GM10847 (cell line): ENCODE data around the gene SLC6A12.

Experiments
- POLR2A ChIP-seq: IDR thresholded peaks from 2 replicates; pipeline ENCODE4 v1.6.1; 2011; ENCODE audit not compliant: insufficient read length; ENCODE audit errors: extremely low read depth

Gene SLC6A12

DNA sequence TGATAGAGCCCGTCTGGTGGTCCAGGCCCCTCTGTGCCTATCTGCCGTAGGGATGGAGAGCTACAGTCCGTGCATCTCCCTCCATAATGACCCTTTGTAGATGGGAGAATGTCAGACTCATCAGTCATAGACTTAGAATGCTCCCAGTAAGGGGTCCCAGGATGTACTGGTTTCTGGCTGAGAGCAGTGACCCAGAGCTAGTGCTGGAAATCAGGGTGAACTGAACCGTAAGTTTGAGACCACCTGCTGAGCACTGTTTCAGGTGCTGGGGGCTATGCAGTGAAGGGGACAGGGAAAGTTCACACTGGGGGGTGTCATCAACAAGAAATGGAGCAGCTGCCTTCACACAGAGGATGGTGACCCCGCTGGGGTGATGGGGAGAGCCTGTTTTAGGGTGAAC lies 34.1 kb downstream of the SLC6A12 start:
- TF ChIP-seq POLR2A = no peak

DNA sequence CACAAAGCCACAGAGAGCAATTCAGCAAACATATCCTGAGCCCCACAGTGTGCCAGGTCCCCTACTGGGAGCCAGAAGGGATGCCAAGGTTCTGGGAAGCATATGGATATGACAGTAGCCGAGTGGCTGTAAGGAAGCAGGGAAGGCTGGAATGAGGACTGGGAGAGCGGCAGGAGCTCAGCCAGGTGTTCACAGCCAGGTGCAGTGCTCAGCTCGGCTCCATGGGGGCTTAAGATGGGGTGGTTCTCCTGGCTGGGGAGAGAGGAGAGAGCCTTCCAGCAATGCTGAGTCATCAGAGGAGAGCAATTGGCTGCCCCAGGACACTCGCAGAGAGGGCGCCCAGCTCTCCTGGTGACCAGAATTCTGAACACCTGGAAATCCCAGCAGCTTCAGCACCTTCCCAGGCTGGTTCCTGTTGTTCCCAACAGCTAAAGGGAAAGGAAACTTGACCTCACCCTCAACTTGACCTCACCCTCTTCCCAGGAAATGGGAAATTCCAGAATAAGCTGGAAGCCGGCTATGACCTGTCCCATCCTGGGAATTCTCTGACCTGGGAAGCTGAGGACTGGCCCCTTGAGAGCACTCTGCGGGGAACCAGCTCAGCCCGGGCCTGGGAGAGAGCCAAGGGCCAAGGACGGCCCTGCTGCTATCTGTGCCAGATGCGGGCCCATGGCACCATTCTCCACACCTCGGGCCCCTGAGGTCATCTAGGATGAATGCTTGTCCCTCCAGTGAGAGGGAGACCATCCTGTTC lies 34.6 kb downstream of the SLC6A12 start:
- no peak for TF ChIP-seq POLR2A

DNA sequence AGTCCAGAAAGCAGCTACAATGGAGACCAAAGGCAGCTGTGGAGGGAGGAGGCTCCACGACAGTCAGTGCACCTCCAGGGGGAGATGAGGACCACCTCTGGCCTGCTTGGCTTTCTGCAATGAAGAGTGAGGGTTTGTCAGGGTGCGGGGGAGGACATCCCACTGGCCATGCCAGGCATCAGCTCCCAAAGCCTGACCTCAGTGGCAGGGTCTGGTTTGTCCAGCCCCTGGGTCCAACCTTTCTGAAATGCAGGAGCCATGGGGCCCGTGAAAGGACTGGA lies 35.2 kb downstream of the SLC6A12 start:
- no peak for TF ChIP-seq POLR2A

DNA sequence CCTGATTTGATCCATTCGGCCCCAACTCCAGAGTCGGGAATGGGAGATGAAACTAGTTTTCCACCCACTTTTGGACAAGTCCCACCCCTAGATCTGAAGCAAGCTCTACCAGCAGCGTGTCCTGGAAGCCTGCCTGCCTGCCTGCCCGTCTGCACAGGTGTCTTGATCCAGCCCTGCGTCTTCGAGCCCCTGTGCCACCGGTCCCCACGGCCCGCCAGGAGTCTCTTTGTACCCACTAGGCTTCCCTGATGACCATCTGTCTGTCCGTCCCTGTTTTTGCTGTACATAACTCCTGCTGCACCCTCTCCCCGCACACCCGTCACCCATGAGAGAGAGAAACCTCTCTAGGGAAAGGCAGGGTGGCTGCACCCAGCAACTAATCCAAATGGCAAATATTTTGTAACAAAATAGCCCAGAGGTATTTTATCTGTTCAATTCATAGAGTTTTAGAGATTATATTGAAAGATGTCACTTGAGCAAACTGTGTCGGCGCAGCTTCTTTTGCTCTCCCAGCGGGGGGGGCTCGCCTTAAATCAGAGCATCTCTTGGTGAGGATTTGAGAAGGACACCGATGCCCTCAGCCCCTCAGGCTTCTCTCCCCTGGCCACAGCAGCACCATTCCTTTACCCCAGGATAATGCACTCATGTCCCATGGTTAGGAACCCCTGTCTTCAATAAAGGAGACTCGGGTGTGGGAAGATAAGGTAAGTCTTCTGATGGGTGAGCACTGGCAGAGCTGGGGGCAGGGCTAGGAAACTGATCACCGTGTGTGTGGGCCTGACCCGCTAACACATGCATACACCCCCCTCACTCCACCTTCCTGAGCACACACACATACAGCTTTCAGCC lies 35.8 kb downstream of the SLC6A12 start:
- no peak for TF ChIP-seq POLR2A

DNA sequence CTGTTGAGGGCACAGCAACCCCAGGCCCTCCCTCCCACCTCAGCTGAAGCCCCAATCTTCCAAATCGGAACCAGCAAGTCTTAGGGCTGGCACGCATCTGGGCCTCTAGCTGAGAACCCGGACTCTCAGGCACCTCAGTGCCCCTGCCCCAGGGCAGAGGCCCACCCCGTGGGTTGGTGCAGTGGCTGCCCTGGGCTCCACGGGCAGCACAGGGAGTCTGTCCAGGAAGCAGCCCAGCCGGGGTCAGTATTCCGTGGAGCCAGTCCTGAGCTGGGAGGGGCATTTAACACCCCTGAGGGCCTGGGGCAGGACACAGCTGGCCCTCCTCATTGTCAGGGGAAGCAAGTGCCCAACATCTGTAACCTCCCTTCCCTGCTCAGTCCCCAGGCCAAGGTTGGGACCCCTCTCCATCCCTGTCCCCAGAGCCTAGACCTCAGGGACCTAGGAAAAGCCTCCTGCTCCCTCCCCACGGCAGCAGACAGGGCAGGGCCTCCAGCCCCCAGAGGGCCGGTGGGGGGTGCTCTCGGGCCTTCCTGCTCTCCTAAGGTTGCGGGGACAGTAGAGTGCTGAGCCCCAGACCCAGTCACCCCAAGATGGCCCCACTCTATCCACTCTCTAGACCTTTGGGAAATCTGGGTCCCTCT lies 36.5 kb downstream of the SLC6A12 start:
- TF ChIP-seq POLR2A = no peak

DNA sequence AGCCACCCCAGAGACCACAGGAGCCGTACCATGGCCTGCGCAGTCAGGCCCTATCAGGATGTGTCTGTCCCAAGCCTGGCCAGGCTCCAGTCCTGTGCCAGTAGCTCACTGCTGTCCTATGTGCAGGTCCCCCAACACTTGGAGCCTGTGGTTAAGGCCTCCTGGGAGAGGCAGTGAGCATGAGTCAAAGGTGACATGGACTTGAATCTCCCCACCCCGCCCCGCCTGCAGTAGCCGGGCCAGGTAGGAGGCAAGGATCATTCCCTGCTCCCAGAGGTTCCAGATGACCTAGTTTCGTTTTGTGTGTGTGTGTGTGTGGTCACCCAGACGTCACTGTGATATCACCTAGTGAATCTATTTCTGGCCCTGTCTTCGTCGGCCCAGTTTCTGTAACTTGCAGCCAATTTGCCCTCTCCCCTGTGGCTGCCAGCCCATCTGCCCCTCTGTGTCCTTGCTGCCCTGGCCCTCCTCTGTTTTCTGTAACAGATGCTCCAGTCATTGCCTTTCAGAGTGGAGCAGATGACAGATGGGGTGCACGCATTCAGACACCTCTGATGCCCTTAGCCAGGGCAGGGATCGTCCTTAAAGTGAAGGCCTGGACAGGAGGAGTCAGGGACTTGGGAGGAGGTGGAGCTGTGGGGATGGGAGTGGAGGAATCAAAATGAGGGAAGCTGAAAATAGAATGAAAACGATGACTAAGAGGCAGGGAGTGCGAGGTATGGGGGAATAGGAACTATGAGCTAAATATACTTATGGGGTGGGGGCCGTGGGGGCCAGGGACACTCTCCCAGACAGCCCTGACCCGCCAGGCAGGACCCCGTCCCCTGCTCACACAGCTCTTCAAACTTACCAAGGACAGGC lies 37.4 kb downstream of the SLC6A12 start:
- TF ChIP-seq POLR2A = no peak

DNA sequence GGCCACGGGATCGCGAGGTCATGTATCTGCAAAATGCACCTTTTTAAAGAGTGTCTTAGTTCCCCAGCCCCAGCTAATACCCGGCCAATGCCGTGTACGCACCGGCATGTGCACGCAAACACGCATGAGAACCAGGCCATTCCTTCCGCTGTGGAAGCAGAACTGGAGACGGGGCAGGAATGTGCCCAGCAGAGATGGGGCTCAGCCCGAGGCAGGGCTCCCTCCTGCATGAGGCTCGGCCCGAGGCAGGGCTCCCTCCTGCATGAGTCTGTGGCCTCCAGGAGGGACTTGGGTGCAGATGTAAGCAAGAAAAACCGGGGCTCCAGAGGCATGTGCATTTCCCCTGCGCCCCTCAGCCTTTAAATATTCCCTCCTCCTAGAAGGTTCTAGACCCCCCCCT lies 38.2 kb downstream of the SLC6A12 start:
- TF ChIP-seq POLR2A = no peak

DNA sequence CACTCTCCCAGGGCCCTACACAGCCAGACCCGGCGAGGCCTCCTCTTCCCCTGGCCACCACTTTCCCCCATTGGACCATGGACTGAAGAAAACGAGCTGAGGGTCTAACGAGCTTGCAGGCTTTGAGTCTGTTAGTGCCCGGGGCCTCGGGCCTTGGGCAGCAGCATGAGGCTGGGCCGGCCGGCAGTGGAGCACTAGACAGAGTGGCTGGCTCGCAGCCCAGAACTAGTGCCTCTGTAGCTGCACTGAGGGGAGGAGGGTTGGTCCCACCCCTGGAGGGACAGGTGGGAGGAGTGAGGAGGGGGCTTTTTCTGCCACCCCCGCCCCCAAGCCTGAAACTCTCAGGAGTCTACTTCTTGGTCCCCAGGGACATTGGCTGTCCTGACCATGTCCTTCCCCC lies 38.7 kb downstream of the SLC6A12 start:
- TF ChIP-seq POLR2A = no peak

DNA sequence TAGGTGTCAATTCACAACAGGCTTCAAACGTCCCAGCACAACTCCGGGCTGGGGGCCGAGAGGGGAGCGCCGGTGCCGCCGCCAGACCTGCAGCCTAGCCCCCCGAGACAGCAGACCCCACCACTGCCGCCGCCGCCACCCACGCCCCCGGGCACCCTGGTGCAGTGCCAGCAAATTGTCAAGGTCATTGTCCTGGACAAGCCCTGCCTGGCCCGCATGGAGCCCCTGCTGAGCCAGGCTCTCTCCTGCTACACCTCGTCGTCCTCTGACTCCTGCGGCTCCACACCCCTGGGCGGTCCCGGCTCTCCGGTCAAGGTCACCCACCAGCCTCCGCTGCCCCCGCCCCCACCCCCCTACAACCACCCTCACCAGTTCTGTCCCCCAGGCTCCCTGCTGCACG lies 39.4 kb downstream of the SLC6A12 start:
- TF ChIP-seq POLR2A = no peak

DNA sequence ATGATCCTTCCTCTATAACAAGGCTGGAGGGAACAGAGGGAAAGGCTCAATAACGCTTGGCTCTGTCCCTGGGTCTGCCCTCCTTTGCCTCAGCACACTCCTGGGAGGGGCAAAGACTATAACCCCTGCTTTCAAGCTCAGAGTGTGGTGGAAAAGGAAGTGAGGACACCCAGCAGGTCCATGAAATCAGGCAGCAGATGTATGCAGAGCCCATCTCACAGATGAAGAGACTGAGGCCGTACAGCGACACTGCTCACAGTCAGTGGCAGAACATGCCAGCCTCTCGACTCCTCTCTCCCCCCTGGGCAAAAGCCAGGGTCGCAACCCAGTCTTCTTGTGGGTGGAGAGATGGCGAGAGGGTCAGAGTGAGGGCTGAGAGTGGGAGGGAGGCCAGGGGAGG lies 39.8 kb downstream of the SLC6A12 start:
- no peak for TF ChIP-seq POLR2A

DNA sequence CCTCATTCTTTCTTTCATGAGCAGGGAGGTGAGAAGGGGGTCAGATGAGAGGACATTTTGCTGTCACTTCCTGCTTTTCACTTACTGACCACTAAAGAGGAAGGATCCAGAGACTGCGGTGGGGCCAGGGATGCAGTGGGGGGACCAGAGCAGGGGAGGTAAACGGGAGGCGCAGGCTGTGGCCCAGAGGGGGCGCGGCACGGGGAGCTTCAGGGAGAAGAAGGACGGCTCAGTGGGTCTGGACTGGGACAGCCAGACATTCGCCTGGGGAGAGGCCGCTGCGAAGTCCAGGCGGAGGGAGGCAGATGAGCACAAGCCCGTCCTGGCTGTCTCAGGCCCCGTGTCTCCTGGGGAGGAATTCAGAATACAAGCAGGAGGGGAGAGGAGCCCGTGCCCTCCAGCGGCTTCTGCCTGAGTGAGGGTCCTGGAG lies 41.2 kb downstream of the SLC6A12 start:
- no peak for TF ChIP-seq POLR2A

DNA sequence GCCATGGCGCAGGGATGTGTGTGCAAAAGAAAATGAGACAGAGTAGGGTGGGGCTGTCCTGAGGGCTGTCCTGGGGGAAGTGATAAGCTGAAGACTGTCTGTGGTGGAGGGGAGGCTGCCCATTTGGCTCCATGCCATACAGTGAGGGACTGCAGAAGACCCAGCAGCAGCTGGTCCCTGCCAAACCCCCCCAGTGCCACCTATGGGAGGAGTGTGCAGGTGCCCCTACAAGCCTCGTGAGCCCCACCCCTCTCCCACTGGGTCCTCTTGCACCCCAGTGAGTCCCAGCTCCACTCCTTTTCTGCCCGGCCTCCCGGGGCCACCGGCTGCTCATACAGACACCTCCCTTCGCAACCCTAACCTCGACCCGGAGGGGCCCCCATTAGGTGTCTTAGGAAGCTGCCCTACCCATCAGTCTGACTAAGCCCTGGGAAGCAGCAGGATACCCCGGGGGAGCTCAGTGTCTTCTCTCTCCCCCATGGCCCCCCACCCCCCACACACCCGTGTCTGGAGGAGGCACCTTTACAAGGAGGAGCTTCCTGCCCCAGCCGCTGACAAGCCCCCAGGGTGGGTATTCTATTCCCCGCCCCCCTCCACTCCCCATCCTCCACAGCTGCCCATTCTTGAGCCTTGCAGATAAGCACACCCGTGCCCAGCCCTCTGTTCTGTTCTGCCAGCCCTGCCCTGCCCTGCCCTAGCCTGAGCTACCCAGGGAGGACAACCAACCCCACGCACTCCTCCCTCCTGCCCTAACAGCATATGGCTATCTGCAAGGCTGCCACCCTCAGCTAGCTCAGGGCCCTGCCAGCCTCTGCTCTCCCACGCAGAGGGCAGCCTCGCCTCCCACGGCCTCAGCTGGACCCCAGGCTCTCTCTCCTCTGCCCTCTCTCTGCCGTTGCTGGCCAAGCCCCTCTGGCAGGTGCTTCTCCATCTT lies 41.9 kb downstream of the SLC6A12 start:
- no peak for TF ChIP-seq POLR2A

DNA sequence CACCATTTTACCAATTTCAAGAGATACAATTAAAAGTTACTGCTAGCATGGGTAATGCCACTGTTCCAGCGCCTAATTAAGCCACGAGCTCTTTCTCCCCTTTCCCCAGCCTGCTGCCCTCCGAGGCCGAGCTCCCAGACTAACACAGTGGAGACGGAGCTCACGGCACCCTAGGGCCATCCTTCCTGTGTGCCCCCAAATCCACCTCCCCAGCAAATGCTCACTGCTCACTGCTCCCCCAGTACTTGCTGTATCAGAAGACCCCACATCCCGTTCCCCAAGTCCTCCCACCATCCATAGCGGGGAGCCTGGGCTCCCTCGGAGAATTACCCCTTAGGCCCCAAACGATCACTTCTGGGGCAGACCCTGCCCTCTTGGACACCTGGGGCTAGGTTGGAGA lies 42.7 kb downstream of the SLC6A12 start:
- no peak for TF ChIP-seq POLR2A

DNA sequence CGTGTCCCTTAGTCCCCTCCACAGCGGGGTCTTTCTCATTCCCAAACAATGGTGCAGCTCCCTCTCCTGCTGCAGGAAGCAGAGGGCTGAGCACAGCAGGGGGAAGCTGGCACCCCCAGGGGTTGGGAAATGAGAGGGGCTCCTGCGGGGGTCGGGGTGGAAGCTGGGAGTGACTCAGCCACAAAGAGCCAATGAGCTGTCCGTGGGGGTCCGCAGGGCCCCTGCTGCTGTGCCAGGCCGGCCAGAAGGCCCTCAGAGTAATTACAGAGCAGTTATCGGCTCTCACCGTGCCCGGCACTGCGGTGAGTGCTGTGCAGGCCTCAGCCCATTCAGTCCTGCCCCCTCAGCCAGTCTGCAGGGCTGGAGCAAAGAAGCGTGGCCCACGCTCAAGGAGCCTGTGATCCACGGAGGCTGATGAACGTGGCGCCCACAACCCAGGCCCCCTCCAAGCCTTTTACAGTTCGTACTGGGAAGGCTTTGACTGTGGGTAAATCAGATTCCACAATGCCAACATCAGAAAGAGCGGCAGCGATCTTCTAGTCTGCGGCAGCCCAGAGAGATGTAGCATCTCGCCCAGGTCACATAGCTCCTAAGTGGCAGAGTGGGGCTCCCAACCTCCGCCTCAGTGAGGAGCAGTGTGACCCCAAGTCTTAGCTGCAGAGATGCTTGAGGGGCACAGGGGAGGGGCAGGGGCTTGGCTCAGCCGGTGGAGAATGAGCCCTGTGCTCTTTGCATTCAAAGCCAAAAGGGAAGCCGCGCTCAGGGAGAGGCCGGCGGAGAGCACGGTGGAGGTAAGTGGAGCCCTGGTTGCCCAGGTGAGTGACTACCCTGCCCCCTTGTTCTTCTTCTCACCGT lies 43.4 kb downstream of the SLC6A12 start:
- TF ChIP-seq POLR2A = no peak
